ENCODE measurements around the gene TMEM59L.

- TF ChIP-seq, protein P1, sequence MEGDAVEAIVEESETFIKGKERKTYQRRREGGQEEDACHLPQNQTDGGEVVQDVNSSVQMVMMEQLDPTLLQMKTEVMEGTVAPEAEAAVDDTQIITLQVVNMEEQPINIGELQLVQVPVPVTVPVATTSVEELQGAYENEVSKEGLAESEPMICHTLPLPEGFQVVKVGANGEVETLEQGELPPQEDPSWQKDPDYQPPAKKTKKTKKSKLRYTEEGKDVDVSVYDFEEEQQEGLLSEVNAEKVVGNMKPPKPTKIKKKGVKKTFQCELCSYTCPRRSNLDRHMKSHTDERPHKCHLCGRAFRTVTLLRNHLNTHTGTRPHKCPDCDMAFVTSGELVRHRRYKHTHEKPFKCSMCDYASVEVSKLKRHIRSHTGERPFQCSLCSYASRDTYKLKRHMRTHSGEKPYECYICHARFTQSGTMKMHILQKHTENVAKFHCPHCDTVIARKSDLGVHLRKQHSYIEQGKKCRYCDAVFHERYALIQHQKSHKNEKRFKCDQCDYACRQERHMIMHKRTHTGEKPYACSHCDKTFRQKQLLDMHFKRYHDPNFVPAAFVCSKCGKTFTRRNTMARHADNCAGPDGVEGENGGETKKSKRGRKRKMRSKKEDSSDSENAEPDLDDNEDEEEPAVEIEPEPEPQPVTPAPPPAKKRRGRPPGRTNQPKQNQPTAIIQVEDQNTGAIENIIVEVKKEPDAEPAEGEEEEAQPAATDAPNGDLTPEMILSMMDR (IDR thresholded peaks at IDR 0.05): no peak
- TF ChIP-seq POLR2A (IDR thresholded peaks at IDR 0.05): no peak
Measured at GRCh38 chr19:18633321-18633720, 20.7 kb downstream of the TMEM59L start.
